ENCODE results near the gene ADGB.

ADGB gene

DNA sequence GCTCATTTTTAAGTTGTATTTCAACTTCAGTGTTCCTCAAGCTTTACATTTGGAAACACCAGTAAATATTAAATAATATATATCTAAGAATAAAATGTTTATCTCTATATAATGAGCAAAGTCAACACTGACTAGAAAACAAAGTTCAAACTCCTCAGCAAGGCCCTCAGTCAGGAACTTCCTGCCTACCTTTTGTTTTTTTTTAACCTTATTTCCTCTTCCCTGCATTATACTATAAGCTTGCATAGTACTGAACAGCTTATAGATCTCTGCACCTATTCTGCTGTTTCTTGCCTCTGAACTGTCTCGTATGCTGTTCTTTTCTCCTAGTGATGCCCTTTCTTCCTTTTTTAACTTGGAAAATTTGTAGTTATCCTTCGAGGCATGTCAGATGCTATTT lies 29.6 kb downstream of the ADGB start:
- H3K4me3 ChIP-seq (replicated peaks; ENCODE audit: low read depth, low read length), result no peak overlapping the region
- DNase-seq (ENCODE audit: low read depth), result no peak
- TF ChIP-seq, protein P1, sequence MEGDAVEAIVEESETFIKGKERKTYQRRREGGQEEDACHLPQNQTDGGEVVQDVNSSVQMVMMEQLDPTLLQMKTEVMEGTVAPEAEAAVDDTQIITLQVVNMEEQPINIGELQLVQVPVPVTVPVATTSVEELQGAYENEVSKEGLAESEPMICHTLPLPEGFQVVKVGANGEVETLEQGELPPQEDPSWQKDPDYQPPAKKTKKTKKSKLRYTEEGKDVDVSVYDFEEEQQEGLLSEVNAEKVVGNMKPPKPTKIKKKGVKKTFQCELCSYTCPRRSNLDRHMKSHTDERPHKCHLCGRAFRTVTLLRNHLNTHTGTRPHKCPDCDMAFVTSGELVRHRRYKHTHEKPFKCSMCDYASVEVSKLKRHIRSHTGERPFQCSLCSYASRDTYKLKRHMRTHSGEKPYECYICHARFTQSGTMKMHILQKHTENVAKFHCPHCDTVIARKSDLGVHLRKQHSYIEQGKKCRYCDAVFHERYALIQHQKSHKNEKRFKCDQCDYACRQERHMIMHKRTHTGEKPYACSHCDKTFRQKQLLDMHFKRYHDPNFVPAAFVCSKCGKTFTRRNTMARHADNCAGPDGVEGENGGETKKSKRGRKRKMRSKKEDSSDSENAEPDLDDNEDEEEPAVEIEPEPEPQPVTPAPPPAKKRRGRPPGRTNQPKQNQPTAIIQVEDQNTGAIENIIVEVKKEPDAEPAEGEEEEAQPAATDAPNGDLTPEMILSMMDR (IDR thresholded peaks at IDR 0.05; ENCODE audit: low read length, missing control alignments), result no peak

DNA sequence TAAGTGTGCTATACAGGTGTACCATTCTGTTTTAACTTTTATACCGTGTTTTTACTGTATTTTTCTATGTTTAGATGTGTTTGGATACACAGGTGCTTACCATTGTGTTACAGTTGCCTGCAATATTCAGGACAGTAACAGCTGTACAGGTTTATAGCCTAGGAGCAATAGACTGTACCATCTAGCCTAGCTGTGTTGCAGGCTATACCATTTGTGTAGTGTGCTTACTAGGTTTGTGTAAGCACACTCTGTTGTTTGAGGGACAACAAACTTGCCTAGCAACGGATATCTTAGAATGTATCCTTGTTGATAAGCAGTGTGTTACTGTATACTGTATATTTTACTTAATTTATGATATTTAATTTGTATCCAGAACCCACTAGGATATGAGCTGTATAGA lies 35.2 kb downstream of the ADGB start:
- no peak for DNase-seq (ENCODE audit: low read depth)
- no peak overlapping the region for H3K4me3 ChIP-seq (replicated peaks; ENCODE audit: low read depth, low read length)
- TF ChIP-seq, protein P1 (IDR thresholded peaks at IDR 0.05; ENCODE audit: low read length, missing control alignments), result no peak

DNA sequence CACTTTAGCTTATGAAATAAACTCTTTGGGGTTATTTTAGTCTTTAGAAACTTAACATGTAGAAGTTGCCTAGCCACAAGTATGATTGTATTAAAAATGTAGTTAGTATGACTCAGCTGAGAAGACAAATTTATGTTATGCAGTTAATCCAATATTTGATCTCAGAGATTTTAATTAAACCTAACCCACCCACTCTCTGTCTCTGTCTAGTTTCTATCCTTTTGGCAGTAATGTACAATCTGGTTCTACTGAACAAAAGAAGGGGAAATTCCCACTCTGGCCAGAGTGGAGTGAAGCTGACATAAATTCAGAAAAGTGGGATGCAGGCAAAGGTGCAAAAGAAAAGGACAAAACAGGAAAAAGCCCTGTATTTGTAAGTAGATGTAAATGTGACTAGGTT lies 36.4 kb downstream of the ADGB start:
- TF ChIP-seq, protein P1 (IDR thresholded peaks at IDR 0.05; ENCODE audit: low read length, missing control alignments), result no peak
- H3K4me3 ChIP-seq (replicated peaks; ENCODE audit: low read depth, low read length), result no peak overlapping the region
- DNase-seq (ENCODE audit: low read depth), result no peak

DNA sequence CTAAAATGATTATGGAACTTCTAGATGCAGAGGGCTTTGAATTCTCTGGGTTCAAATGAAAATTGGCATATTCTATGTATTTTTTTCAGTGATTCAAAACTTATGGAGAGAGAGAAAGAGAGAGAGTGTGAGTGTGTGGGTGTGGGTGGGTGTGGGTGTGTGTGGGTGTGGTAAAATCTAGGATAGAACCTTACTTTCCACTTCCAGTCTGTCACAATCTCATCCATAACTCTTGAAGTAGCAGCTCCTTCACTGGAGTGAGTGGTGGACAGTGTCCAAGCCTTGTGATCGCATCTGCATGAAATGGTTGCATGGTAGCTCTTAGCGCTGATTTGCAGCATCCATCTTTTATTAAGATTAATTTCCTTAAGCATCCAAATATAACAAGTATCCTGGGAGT lies 37.7 kb downstream of the ADGB start:
- TF ChIP-seq, protein P1 (IDR thresholded peaks at IDR 0.05; ENCODE audit: low read length, missing control alignments), result no peak
- H3K4me3 ChIP-seq (replicated peaks; ENCODE audit: low read depth, low read length), result no peak overlapping the region

DNA sequence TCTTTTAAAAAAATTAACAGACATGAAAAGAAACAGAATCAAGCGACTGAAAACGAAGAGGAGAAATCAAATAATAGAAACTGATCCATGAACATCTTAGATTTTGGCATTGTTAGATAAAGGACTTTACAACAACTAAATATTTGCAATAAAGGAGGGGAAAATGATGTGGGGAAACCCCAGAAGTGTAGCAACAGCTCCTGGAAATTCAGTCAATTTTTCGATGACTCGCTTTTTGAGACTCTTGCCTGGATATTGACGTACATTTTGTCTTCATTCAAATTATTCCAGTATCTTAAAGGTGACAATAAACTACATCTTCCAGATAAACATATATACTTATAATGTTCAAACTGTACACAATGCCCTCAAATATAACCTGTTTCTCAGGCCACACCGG lies 44.1 kb downstream of the ADGB start:
- TF ChIP-seq, protein P1 (IDR thresholded peaks at IDR 0.05; ENCODE audit: low read length, missing control alignments), result no peak
- no peak overlapping the region for H3K4me3 ChIP-seq (replicated peaks; ENCODE audit: low read depth, low read length)
- no peak for DNase-seq (ENCODE audit: low read depth)

More for the DNA sequence above, 37.7 kb downstream of the ADGB start:
- no peak for DNase-seq (ENCODE audit: low read depth)

DNA sequence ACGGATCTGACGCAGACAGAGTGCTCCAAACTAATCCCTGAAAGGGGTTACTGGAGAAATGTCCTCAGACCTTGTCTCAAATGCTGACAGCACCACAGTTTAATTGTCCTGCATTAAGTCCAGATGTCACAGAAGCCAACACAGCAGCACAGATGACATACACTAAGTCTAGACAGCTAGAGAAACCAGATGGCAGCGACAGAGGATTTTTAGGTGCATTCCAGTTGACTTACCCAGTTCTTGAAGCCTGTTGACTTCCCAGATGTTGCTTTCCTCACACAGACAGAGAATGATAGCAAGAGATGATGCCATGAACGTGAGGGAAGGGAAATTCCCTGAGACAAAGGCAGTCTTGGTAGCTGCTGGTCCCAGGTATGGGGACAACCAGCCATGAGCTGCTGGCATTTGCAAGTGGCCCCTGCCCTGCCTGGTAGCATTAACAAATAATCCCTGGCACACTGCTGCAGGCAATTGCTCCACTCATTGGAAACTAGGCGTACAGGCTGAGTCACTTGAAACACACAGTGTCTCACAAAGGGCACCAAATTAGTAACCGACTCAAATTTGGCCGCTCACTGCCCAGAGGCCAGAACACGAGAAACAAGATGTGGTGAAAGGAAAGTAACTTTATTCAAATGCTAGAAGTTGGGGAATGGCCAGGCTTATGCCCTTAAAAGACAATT lies 52.2 kb downstream of the ADGB start:
- DNase-seq (ENCODE audit: low read depth), result no peak
- no peak overlapping the region for H3K4me3 ChIP-seq (replicated peaks; ENCODE audit: low read depth, low read length)
- TF ChIP-seq, protein P1 (IDR thresholded peaks at IDR 0.05; ENCODE audit: low read length, missing control alignments), result no peak

DNA sequence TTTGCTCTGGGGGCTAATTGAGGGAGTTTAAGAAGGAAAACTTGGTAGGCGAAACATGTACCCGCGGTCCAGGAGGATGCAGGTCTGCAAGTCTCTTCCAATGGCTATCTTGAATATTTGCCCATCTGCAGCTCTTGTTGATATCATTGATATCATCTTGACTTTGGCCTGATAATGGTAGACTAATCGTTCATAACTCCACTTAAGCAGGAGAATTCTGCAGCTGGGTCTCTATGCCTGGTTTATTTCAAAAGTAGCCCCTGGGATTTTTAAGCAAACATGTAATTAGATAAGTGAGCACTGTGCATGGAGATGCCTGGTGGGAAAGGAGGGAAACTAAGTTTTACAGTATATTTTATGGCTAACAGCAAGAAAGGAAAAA lies 52.7 kb downstream of the ADGB start:
- H3K4me3 ChIP-seq (replicated peaks; ENCODE audit: low read depth, low read length), result no peak overlapping the region
- no peak for DNase-seq (ENCODE audit: low read depth)
- TF ChIP-seq, protein P1 (IDR thresholded peaks at IDR 0.05; ENCODE audit: low read length, missing control alignments), result no peak

Measured in fibroblast of pulmonary artery (primary cell).